ENCODE measurements around the gene MBTPS1. TPM values are rescaled to one million over a fixed set of nuclear protein-coding genes. Genes with fewer than 3 reads are reported as not detected.

MBTPS1 gene
- total and polyA plus RNA-seq, 2 experiments from 2014 or later: 18.1 to 49.3 TPM

DNA sequence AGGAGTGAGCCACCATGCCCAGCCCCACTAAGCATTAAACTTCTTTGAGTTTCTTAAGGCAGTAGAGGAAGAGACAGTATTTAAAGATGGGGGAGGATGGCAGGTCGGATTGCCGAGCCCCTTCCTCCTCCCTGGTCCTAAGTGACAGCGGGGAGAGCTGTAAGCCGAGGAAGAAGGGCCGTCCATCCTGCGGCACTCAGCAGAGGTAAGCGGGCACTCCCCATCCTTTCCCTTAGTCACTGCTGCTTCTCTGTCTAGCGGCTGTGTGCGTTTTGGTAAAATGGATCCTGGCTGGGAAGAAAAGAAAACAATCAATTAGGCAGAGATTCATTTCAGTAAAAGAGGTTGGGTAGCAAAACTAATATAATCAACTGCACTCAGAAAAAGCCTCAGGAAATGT is 42.3 kb upstream of the MBTPS1 start (continued):
- TF ChIP-seq ZNF462 (CRISPR knock-in tag; IDR thresholded peaks at IDR 0.05) (no peak), REST (IDR thresholded peaks at IDR 0.05; ENCODE audit: unreplicated experiment) (no peak), CREB1 (CRISPR knock-in tag; IDR thresholded peaks at IDR 0.05; ENCODE audit: low read depth) (no peak), ZNF331 (CRISPR knock-in tag; IDR thresholded peaks at IDR 0.05; ENCODE audit: low read depth) (no peak), POLR2AphosphoS5 (IDR thresholded peaks at IDR 0.05; ENCODE audit: low read depth) (no peak), ETS1 (IDR thresholded peaks at IDR 0.05) (no peak), JUNB (IDR thresholded peaks at IDR 0.05; ENCODE audit: unreplicated experiment) (no peak), STAT1 (IDR thresholded peaks at IDR 0.05; ENCODE audit: unreplicated experiment) (no peak), NANOG (IDR thresholded peaks at IDR 0.05; ENCODE audit: borderline replicate concordance) (no peak)

All from GM23338 (cell line).